ENCODE measurements around the gene FRYL.
"Not testable (repeated sequence)": the region's sequence is repeated elsewhere in the genome, so short reads cannot be mapped to it uniquely, and the experiment has no call there.

Gene FRYL

DNA sequence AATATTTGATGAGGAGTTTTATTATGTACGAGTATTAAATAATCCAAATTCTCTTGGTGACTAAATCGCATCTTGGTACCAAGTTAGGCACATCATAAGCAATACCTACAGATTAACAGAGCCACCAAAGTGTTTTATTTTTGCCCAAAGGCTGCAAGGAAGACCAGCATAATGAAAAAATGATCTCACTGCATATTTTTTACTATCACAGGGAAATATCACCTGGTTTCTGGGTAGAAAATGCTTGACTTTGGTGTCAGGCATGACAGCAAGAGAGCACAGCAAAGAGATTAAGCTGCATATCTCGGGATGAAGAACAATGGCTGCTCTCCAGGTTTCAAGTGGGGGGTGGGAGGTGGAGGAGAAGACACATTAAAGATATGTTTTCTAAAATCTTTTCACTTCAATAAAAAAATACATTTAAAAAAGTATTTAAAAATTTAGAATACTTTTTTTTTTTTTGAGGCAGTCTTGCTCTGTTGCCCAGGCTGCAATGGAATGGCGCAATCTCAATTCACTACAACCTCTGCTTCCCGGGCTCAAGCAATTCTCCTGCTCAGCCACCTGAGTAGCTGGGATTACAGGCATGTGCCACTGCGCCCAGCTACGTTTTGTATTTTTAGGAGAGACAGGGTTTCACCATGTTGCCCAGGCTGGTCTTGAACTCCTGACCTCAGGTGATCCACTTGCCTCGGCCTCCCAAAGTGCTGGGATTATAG is 86.1 kb downstream of the FRYL start:
- DNase-seq: no peak

DNA sequence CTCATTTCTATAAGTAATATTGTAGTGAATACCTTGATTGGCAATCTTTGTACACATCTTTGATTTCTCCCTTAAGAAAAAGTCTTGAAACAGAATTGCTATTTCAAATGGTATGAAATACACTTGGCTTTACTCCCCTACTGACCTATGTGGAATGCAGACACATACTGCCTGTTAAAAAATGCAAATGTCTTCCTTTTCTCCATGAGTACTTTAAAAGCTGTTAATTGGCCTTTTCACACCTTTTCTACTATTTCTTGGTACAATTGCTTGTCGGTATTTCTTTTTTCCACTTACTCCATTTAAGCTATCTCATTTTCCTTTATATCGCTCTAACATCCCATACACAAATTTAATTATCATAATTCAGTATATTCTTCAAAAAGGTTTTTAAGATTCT is 87.2 kb downstream of the FRYL start:
- DNase-seq: no peak

DNA sequence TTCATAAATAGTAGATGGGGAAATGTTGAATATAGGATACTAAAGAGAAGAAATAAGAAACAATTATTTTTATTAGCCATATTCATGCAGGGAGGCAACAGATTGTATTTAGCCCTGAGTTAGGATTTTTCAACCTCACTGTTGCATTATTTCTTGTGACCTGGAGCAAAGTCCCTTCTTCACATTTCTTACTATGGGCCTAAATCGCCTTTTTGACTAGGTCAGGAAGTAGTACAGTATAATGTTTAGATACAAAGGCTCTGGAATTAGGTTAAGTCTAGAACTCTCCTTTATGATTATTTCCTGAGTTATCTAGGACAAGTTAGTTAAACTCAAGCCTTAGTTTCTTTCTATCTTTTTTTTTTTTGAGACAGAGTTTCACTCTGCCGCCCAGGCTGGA is 88.0 kb downstream of the FRYL start:
- no peak for DNase-seq

DNA sequence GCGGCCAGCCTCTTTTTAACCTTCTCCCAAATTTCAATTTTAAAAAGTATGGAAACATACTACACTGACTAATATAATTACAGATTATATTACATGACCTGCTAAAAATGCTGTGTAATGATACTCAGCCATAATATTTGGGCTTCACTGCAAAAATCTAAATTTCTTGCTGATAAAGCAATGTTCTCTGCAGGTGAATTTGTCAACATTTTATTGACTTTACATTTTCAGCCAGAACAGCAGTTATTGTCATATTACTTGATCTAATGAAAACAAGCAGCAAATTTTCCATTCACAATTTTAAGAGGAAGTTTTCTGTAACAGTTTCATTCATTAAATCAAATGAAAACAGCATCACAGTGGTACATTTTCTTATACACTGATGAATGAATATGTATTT is 91.1 kb downstream of the FRYL start:
- no peak for DNase-seq

DNA sequence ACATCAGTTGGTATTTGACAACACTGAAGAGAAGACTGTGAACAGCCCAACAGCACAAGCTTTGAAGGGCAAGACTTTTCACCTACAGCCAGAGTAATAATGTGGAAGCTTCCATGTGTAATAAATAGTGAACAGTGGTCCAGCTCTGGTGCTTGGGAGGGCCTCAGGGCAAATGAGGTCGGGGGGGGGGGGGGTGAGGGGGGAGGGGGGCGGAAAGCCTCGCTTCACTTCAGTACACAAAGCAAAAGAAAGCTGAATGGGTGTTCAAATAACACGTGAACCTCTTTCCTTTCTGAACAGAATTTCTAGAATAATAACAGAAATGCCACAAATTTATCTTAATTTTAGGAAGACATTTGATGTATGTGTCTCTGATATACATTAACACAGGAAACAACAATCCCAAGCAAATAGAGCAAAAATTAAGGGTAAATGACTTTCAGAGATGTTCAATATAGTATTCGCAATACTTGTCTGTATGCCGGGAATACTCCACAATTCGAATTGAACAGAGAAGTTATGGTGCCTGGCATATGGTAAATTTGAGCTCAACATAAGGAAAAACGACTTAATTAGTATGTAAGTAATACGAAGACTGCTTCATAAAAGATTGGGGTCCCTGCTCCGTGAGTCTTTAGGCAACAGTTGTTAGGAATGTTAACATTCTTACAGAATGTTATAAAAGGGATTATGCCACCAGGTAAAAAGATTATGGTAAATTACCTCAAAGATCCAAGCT is 92.6 kb downstream of the FRYL start:
- no peak for DNase-seq

DNA sequence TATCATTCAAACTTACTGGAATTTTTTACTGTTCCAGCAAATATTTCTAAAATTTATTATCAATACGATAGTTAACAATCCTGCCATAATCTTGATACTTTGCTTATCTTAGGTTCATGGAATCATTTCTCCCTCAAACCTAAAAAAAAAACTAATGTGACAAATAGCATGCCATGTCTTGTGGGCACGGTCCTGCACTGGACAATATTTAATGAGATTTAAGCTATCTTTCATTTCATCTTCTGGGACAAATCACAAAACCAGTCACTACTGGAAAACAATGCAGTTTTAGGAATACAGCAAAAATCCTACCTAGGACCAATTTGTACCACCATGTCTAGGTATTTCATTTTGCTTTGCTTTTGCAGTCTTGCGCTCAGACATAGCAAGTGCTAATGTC is 93.7 kb downstream of the FRYL start:
- DNase-seq: no peak

DNA sequence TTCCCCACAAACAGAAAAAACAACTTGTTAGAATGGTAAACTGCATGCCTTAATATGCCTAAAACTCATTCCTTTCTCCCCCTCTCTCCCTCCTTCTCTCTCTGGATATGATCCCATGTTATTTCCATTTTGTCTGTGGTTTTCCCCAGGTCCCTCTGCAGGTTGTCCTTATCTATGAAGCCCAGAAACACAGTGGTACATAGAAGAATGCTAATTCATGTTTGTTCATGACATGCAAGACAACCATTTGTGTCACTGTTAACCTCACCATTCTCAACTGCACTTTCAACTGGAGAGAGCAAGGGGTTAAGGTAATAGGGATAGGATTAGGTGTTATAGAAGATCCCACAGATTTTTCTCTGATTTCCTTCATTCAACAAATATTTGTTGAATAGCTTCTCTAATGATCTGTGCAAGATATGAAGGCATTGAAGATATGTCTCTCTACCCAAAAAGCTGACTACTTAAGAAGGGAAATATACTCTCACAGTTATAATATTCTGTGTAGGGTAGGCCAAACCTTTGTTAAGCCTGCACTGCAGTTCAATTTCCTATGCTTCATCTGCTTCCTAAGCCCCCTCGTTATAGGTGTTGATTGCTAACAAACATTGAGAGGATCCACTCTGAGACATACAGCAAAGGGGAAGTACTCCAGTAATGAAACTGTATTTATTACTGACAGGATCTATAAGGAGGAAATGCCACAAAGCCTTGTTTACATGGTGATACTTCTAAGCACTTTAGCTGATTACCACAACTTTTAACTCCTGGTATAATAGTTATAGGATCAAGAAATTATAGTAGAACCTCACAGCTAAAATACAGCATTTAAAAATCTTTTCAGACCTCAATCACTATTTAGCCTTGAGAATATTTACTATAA is 96.1 kb downstream of the FRYL start:
- no peak for DNase-seq

DNA sequence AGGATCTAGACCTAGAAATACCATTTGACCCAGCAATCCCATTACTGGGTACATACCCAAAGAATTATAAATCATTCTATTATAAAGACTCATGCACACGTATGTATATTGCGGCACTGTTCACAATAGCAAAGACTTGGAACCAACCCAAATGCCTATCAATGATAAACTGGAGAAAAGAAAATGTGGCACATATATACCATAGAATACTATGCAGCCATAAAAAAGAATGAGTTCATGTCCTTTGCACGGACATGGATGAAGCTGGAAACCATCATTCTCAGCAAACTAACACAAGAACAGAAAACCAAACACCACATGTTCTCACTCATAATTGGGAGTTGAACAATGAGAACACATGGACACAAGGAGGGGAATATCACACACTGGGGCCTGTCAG is 97.2 kb downstream of the FRYL start:
- not testable (repeated sequence) for DNase-seq

DNA sequence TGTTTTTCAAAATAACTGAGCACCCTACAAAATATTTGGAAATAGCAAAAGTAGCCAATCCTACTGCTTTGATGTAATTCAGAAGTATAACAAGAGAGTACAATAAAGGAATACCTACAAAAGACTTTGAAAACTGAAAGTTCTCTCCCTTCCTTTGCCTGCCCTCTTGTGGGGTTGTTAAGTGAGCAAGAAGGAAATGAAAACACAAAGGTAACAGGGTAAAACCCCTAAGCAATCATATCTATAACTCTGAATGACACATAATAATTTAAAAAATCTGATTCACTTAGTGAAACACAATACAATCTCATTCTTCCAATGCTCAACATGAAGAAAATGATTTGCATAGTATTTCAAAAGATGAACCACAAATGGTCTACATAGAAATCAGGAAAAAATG is 98.2 kb downstream of the FRYL start:
- no peak for DNase-seq

DNA sequence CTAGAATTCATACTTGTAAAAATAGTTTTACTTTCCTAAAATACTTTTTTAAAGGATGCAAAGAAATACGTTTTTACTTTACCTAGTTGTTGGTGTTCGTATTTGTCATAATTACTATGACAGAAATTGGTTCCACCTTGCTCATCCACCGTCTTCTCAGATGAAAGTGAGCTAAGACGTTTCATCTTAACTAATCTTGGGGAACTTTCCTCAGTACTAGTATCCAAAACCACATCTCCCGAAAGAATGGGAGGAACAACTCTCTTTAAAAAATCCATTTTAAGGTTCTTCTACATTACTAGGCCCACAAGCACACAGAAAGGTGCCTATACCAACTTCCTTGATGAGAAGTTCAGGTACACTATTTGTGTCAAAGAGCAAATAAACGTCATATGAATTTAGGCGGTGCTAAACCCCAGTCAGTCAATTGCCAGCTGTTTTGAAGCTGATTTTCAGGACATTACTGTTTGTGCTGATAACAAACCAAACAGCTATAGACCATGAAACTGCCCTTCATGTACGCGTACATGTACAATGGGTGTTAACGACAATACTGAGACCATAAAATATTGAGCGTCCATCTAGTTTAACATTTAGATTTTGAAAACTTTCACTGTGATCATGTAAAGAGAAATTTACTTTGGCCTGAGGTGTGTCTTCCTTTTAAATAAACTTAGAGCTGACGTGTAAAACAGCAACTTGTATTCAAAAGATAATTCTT is 99.1 kb downstream of the FRYL start:
- no peak for DNase-seq

DNA sequence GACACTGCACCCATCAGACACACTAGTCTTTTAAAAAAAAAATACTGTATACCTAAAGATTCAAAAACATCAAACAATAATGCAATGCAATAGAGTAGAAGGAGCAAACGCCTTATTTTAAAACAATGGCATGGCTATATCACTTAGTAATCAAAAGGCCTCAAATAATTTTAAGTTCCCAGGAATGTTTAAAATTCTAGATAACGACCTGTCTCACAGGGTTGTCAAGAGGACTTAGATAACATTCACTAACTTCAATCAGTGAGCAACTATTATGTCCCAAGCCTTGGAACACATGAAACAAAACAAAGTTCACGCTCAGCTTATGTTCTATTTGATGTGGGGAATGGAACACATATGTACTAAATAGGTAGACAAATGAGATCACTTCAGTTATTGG is 106.5 kb downstream of the FRYL start:
- DNase-seq: no peak

DNA sequence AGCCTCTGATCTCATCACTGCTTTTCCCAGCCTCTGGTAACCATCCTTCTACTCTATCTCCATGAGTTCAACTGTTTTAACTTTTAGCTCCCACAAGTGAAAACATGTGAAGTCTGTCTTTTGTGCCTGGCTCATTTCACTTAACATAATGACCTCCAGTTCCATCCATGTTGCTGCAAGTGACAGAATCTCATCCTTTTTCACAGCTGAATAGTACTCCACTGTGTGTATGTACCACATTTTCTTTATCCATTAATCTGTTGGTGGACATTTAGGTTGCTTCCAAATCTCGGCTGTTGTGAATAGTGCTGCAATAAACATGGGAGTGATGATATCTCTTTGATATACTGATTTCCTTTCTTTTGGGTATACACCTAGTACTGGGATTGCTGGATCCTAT is 109.5 kb downstream of the FRYL start:
- no peak for DNase-seq

DNA sequence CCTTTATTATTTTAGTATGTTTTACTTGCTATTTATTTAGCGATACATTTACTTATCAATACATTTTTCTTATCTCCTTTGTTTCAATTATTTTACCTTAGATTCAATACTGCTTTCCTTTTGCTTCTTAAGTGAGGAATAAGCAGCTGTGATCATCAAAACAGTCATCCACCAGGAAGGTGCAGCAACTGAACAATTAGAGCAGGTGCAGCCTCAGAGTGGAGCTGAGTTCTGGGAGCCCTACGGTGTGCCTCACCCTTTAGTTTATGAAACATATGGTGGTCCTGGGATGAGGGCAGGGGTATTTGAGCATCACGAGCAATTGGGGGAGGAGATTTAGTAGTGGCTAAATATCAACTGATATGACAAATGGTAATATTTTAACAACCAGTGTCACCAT is 111.0 kb downstream of the FRYL start:
- no peak for DNase-seq

DNA sequence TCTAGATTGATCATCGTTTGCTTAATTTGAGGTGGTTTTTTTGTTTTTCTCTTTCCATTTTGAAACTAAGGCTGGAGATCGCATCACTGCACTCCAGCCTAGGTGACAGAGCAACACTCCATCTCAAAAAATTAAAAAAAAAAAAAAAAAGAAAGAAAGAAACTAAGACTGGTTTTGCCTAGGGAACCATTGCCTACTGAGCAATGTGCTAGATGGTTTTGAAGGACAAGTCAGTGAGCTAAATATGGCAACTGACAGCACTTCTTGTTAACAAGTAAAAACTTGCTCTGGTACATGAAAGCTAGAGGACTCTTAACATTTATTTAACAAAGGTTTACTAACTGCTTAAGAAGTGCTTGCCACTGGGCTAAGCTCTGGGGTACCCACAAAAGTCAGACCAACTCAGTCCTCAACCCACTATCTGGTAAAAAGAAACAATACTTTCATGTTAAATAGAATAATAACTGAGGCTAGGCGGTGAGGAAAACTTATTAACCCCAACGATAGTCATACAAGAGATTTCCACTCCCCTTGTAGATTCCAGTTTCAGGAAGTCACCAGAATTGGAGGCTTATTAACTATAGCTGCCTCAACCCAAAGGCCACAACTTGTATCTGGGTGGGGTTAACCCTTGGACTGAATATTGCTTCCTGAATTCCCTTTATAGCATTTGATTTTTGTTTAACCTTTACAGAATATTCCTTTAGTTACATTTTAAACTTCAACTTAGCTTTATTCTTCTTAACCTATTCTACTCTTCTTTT is 111.6 kb downstream of the FRYL start:
- no peak for DNase-seq

DNA sequence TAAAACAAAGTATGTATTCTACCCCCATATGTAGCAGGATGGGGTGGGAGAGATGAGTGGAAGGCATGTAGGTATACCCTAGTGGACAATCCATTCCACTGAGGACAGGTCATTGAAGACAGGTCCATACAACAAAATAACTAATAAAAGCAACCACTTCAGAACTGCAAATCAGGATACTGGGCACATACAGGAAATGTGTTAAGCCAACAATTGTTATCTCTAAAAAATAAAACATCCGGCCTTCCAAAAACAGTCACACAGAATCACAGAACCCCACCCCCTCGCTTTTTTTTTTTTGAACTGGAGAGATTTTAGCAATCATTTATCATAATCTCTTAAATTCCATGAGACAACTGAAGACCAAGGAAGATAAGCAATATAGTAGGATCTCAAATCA is 112.9 kb downstream of the FRYL start:
- DNase-seq: no peak

DNA sequence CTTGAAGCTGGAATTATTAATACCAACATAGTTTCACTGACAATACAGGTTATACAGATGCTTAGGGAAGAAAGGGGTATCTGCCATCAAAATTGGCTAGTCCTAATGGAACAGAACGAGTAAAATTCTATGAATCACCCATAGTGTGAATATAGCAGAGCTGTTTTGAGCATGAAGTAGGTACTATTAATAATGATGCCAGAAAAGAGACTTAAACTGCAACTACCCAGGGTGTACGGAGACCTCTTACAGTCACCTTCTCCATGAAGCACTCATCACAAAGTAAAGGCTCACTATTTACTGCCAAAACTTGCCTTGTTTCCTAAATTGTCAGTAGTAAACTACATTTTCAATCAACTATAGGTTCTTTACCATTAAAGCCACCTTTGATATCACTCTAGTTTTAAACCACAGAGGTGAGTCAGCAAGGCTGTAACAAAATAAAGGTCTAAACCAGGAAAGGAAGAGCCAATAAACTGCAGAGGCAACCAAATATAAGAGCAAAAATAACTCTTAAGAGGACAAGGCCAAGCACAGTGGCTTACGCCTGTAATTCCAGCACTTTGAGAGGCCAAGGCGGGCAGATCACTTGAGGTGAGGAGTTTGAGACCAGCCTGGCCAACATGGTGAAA is 114.4 kb downstream of the FRYL start:
- DNase-seq: no peak

DNA sequence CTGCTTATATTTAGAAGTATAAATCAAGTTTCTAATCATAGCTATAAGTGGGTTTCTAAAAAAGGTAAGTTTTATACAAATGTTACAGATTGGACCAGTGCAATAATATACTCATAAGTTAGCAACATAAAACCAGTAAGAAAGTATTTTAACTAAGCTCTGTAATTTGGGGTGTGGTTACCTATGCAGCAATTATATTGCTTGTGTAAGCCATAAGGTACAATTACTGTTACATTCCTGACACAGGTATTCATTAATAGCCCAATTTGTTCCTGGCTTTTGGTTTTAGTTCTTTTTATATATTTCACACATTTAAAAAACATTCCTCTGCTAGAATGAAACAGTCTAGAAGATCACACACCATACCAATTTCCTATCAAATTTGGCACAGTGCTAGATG is 115.1 kb downstream of the FRYL start:
- no peak for DNase-seq

DNA sequence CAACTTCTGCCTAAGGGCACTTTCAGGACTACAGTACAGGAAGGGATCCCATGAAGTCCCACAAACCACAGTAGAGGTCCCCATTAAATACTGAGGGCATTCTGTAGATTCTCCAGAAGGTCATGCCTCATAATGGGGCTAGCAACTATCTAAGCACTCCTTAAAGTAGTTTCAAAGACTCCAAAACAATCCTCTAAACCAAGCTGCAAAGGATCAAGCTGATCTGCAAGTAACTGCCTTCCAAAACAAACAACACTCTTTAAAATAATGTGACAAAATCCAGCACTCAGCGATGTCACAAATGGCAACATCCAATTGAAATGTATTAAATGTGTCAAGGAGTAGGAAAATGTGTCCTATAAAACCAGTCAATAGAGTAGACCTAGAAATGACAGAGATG is 118.7 kb downstream of the FRYL start:
- no peak for DNase-seq

DNA sequence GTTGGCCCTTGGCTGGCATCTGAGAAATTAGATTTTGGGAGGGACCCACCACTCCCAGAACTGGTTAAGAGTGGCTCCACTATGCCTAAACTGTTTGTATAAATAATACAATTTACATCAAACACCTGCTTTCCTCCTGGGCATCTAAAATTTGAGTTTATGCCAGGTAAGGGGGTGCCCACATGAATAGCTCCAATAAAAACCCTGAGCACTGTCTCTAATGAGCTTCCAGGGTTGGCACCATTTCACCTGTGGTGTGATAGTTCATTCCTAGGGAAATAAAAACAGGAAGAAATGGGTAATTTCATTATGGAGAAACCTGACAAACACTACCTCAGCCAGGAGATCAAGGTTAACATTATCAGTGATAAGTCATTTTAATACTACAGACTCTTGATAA is 119.7 kb downstream of the FRYL start:
- DNase-seq: no peak

DNA sequence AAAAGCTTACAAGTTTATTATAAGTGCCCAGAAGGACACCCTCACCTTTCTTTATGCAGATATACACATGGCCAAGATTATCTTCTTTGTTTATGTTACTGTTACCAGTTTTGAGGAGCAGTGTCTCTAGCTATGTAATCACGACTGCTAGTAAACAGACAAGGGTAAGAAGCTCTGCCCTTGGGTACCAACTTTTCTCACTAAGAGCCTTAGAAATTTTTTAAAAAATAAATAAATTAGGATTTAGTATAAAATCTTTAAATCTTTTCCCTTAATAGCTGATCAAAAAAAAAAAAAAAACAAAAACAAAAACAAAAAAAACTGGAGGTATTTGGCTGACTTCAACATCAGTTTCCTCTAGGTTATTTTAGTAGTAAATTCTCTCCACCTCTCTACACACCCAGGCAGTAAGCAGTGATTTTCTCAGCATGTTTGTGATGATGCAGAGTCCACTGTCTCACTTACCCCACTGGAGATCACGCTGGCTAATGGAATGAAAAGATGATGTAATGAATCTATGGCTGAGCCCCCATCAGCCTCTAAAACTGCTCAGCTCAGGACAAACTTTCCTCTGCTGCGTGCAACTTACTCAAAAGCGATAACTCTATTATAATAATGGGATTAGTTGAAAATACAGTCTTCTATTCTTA is 125.9 kb downstream of the FRYL start:
- no peak for DNase-seq

Data from right forelimb (tissue), 1 donor.